ENCODE results near the gene DENND2D. TPM values are rescaled to one million over a fixed set of nuclear protein-coding genes. Genes with fewer than 3 reads are reported as not detected.

Gene DENND2D
- total and polyA plus RNA-seq, 9 of the 15 experiments (the other 6 are each of a cell fraction or from before 2014, with no cell fraction given): 0.08 to 0.44 (median 0.13) TPM; not detected in 6

GRCh38 chr1:111247125-111247838, 46.8 kb upstream of the DENND2D start:
- Histone ChIP-seq H3K9me3 (replicated peaks; ENCODE audit: control insufficient read depth, insufficient read depth, low read depth, low read length) (no peaks in the 10 kb centered on the region), H3K36me3 (ENCODE audit: control insufficient read depth, insufficient read depth, low read length) (no peaks in the 10 kb centered on the region), H3K9me1 (ENCODE audit: control insufficient read depth, insufficient read depth, low read length) (no peaks in the 10 kb centered on the region), H3K4me2 (ENCODE audit: insufficient read depth, low read length) (no peak overlapping the region), H3K4me1 (replicated peaks in 1 of 2; ENCODE audit: control insufficient read depth in 2 of 2, insufficient read depth in 2 of 2, low read length in 2 of 2) (no peaks in the 10 kb centered on the region), H3K79me2 (ENCODE audit: control insufficient read depth, insufficient read depth, low read length) (no peaks in the 10 kb centered on the region), H3K4me3 (no peak overlapping the region), H2AFZ (ENCODE audit: low read depth, low read length) (no peak overlapping the region), H3K9ac (ENCODE audit: insufficient read depth in 1 of 2, low read depth in 2 of 2, low read length in 2 of 2) (no peak overlapping the region), H3K27ac (ENCODE audit: extremely low read depth, low read depth, low read length) (no peak overlapping the region), H3K27me3 (ENCODE audit: control insufficient read depth in 2 of 2, insufficient read depth in 2 of 2, low read length in 2 of 2) (peaks cover 9% of the 10 kb centered on the region in 2 experiments; a peak in 3 of 5 replicates), H4K20me1 (replicated peaks; ENCODE audit: control insufficient read depth, insufficient read depth, low read length) (peaks cover 4% of the 10 kb centered on the region; the same call in 1 of the 2 replicates)
- DNase-seq (ENCODE audit: extremely low read depth in 1 of 4, low spot score in 3 of 4) (no peak), ATAC-seq (no peak), FAIRE-seq (no peak)
- 0% methylated on average over 5 of the region's 5 CpGs for WGBS (ENCODE audit: insufficient coverage, low coverage, missing lambda C conversion rate)
- CTCF ChIA-PET (ENCODE audit: low intra/inter-chr PET ratio): no interaction called here
- intact Hi-C loops (cut with micrococcal nuclease) (no loop called here), in situ Hi-C loops (cut with MboI) (no loop called here)
- BruUV-seq (replicated peaks): no TSS peak
- POLR2A ChIA-PET: interaction anchor here (0.6 kb wide), 1 partner anchor 74 kb away, joined by 4 read pairs; no protein-coding TSS in a partner anchor
- TF ChIP-seq ARID3B (CRISPR knock-in tag; IDR thresholded peaks at IDR 0.05; ENCODE audit: borderline replicate concordance): no peak
- TF ChIP-seq POLR2H (tag; IDR thresholded peaks at IDR 0.05; ENCODE audit: low read depth): no peak
- no peak for TF ChIP-seq ATF1 (CRISPR knock-in tag; IDR thresholded peaks at IDR 0.05)
- TF ChIP-seq ATF1 (tag; IDR thresholded peaks at IDR 0.05): no peak
- TF ChIP-seq HINFP (tag; conservative IDR thresholded peaks at IDR 0.05; ENCODE audit: low read depth): no peak
- no peak for TF ChIP-seq CBX1 (IDR thresholded peaks at IDR 0.05; ENCODE audit: low read depth)
- TF ChIP-seq NFRKB (IDR thresholded peaks at IDR 0.05; ENCODE audit: low read depth): no peak
- TF ChIP-seq RNF219 (CRISPR knock-in tag; IDR thresholded peaks at IDR 0.05): no peak
- TF ChIP-seq ASH1L (IDR thresholded peaks at IDR 0.05; ENCODE audit: borderline replicate concordance, low read depth, partially characterized antibody): no peak
- no peak for TF ChIP-seq RAD51 (IDR thresholded peaks at IDR 0.05; ENCODE audit: borderline replicate concordance, low read depth)
- TF ChIP-seq SNRNP70 (optimal IDR thresholded peaks at IDR 0.05; ENCODE audit: low read depth, low read length): no peak
- TF ChIP-seq OTX1 (CRISPR knock-in tag; IDR thresholded peaks at IDR 0.05): no peak
- TF ChIP-seq HCFC1 (IDR thresholded peaks at IDR 0.05; ENCODE audit: low read depth, low read length): no peak
- TF ChIP-seq ZFX (CRISPR knock-in tag; IDR thresholded peaks at IDR 0.05): no peak
- TF ChIP-seq NRF1 (conservative IDR thresholded peaks at IDR 0.05 in 1 of 2, IDR thresholded peaks at IDR 0.05 in 1 of 2): no peak
- no peak for TF ChIP-seq SIX5 (IDR thresholded peaks at IDR 0.05; ENCODE audit: borderline replicate concordance in 1 of 2, insufficient read depth in 1 of 2, low read depth in 1 of 2, low read length in 2 of 2)
- no peak for TF ChIP-seq HNRNPK (IDR thresholded peaks at IDR 0.05; ENCODE audit: low read depth, low read length, poor library complexity, severe bottlenecking)

All from K562 (cell line).